Esophagus squamous epithelium (tissue), 5 donors: ENCODE measurements around the gene NSMF. TPM values are rescaled to one million over a fixed set of nuclear protein-coding genes. Genes with fewer than 3 reads are reported as not detected.
A peak's percentile ranks its signal among the peaks of the same experiment; 100 is the strongest.

Experiments used
- DNase-seq: peaks from one replicate; lab custom pipeline; 2025; lab: John Stamatoyannopoulos, UW
- H3K27ac ChIP-seq, 4 donors: fragments of 200-600 bp; sonication (generic); one replicate each; pipeline ENCODE4 v1.5.1; 2016 to 2019; ENCODE audit warnings: mild to moderate bottlenecking in 1 of 4
- H3K27me3 ChIP-seq, 4 donors: fragments of 200-600 bp; sonication (generic); 1 replicate in 3 of 4; 2 replicates in 1 of 4; pipeline versions ENCODE4 v1.5.1 to v1.6.0; 2017 to 2021; ENCODE audit warnings: antibody characterized with exemption in 1 of 4
- H3K36me3 ChIP-seq, 3 donors: fragments of 200-600 bp; sonication (generic); one replicate each; pipeline ENCODE4 v1.5.1; 2016 to 2019
- H3K4me1 ChIP-seq, 3 donors: fragments of 200-600 bp; sonication (generic); one replicate each; pipeline ENCODE4 v1.5.1; 2017 to 2019
- H3K4me3 ChIP-seq, 4 donors: fragments of 200-600 bp; sonication (generic); 1 replicate in 3 of 4; 2 replicates in 1 of 4; pipeline ENCODE4 v1.5.1; 2016 to 2019; ENCODE audit warnings: mild to moderate bottlenecking in 2 of 4, moderate library complexity in 1 of 4
- H3K9me3 ChIP-seq, 3 donors: fragments of 200-600 bp; sonication (generic); one replicate each; pipeline ENCODE4 v1.5.1; 2016 to 2019
- CTCF ChIP-seq, 6 experiments: fragments of 450-650 bp in 4 of 6; fragments of 200-600 bp in 2 of 6; sonication (generic) in 2 of 6; IDR thresholded peaks; one replicate each; pipeline ENCODE4 v1.5.1; 2016 to 2019; ENCODE audit warnings: antibody characterized with exemption in 6 of 6, mild to moderate bottlenecking in 4 of 6, moderate library complexity in 4 of 6
- POLR2A ChIP-seq, 4 donors: fragments of 450-650 bp; IDR thresholded peaks; one replicate each; pipeline ENCODE4 v1.6.1; 2017; ENCODE audit warnings: antibody characterized with exemption in 4 of 4, mild to moderate bottlenecking in 4 of 4, moderate library complexity in 3 of 4
- WGBS, 2 donors: methylation state at CpG; one replicate each; pipeline ENCODE4 v1.1.5; 2018; 5-methylcytosine and 5-hydroxymethylcytosine counted together
- intact Hi-C: fragments of 100-400 bp; cut with DNase I; formaldehyde crosslinking; loops from one replicate; pipeline ENCODE4 v1.15.0; 2022
- total RNA-seq, 4 donors: library from RNA; depleted of rRNA; stranded (reverse); fragments of >200 nt; gene quantifications; one replicate each; pipeline ENCODE4 v1.1.0, GENCODE V29; 2016
- donor health status: DM: yes; HTN: yes; CAD: no.

The NSMF gene
- total RNA-seq, 4 donors from 2014 or later = 16.2 to 38.1 (median 20.6) TPM

- Histone ChIP-seq H3K27ac (peak overlapping the region in 1 of 4 donors; percentile 3), H3K4me3 (no peak overlapping the region), H3K4me1 (peaks cover 32 to 77% (median 39%) of the 10 kb centered on the region in 3 donors), H3K9me3 (no peaks in the 10 kb centered on the region), H3K27me3 (no peaks in the 10 kb centered on the region), H3K36me3 (peaks cover 0 to 27% (median 5%) of the 10 kb centered on the region in 3 donors)
- WGBS, 2 donors = 81 to 91% methylated on average over 9 to 11 of the region's 12 CpGs
- intact Hi-C loops = no loop called here
- DNase-seq = no peak
- TF ChIP-seq POLR2A (IDR thresholded peaks at IDR 0.05) = no peak
- TF ChIP-seq CTCF (IDR thresholded peaks at IDR 0.05) = no peak
Observed at GRCh38 chr9:137456061-137456863, 2.9 kb downstream of the NSMF start.

GRCh38 chr9:137455359-137455991 is 3.7 kb downstream of the NSMF start:
- Histone ChIP-seq H3K4me1 (peaks cover 32 to 69% (median 39%) of the 10 kb centered on the region in 3 donors), H3K27me3 (no peaks in the 10 kb centered on the region), H3K4me3 (no peak overlapping the region), H3K36me3 (peaks cover 0 to 27% (median 5%) of the 10 kb centered on the region in 3 donors), H3K9me3 (no peaks in the 10 kb centered on the region), H3K27ac (peak overlapping the region in 3 of 4 donors; percentile 86 to 88 (median 87))
- DNase-seq = no peak
- intact Hi-C loops = no loop called here
- 70 to 96% methylated on average over 4 to 11 of the region's 18 CpGs for WGBS, 2 donors
- TF ChIP-seq CTCF (IDR thresholded peaks at IDR 0.05) = no peak
- TF ChIP-seq POLR2A (IDR thresholded peaks at IDR 0.05) = no peak

- intact Hi-C loops = no loop called here
- no peaks in the 10 kb centered on the region for H3K27me3 ChIP-seq
- no peak for TF ChIP-seq CTCF (IDR thresholded peaks at IDR 0.05)
- peak in 1 of 4 donors; percentile 3 for TF ChIP-seq POLR2A (IDR thresholded peaks at IDR 0.05)
- peaks cover 27 to 62% (median 38%) of the 10 kb centered on the region in 3 donors for H3K4me1 ChIP-seq
- H3K36me3 ChIP-seq = peaks cover 0 to 31% (median 5%) of the 10 kb centered on the region in 3 donors
- peak overlapping the region; percentile 75 to 88 (median 86) for H3K27ac ChIP-seq
- WGBS, 2 donors = 33 to 62% methylated on average over 7 to 14 of the region's 30 CpGs
- peak overlapping the region; percentile 28 to 70 (median 55) for H3K4me3 ChIP-seq
- H3K9me3 ChIP-seq = no peaks in the 10 kb centered on the region
- no peak for DNase-seq
Observed at GRCh38 chr9:137454597-137455358, 4.4 kb downstream of the NSMF start.

- Histone ChIP-seq H3K27ac (peak overlapping the region; percentile 75 to 88 (median 86)), H3K4me1 (peaks cover 23 to 57% (median 33%) of the 10 kb centered on the region in 3 donors), H3K9me3 (no peaks in the 10 kb centered on the region), H3K36me3 (peaks cover 0 to 37% (median 5%) of the 10 kb centered on the region in 3 donors), H3K27me3 (no peaks in the 10 kb centered on the region), H3K4me3 (peak overlapping the region; percentile 28 to 70 (median 55))
- TF ChIP-seq POLR2A (IDR thresholded peaks at IDR 0.05) = peak in 2 of 4 donors; percentile 15 to 29
- no peak for TF ChIP-seq CTCF (IDR thresholded peaks at IDR 0.05)
- WGBS, 2 donors = 2% methylated on average over 16 of the region's 24 CpGs; no CpG with 5 or more reads in 1 of the 2 donors
- no peak for DNase-seq
- intact Hi-C loops = no loop called here
Observed at GRCh38 chr9:137454145-137454596, 5.0 kb downstream of the NSMF start.
